GM12878 (cell line): ENCODE measurements around the gene CLEC19A. TPM values are rescaled to one million over a fixed set of nuclear protein-coding genes. Genes with fewer than 3 reads are reported as not detected.

Source experiments
- ATF7 ChIP-seq: fragments of 450-650 bp; IDR thresholded peaks from 2 replicates; pipeline ENCODE4 v1.6.1; 2016; ENCODE audit warnings: low read depth, mild to moderate bottlenecking
- BACH1 ChIP-seq: fragments of 450-650 bp; IDR thresholded peaks from 2 replicates; pipeline ENCODE4 v1.6.1; 2017; ENCODE audit warnings: mild to moderate bottlenecking, borderline replicate concordance
- DPF2 ChIP-seq: fragments of 450-650 bp; IDR thresholded peaks from 2 replicates; pipeline ENCODE4 v1.6.1; 2017; ENCODE audit warnings: mild to moderate bottlenecking
- EED ChIP-seq: sonication (generic); IDR thresholded peaks from 2 replicates; pipeline ENCODE4 v1.6.1; 2016; ENCODE audit warnings: antibody characterized with exemption, low read depth
- EGR1 ChIP-seq, 2 experiments: IDR thresholded peaks; 1 replicate in 1 of 2; 2 replicates in 1 of 2; pipeline ENCODE4 v1.6.1; 2011 to 2012; ENCODE audit warnings: low read depth in 2 of 2, low read length in 2 of 2, borderline replicate concordance in 1 of 2, mild to moderate bottlenecking in 1 of 2, moderate library complexity in 1 of 2
- FOXM1 ChIP-seq: IDR thresholded peaks from 2 replicates; pipeline ENCODE4 v1.6.1; 2012; ENCODE audit warnings: low read depth, mild to moderate bottlenecking, inconsistent platforms, low read length, moderate library complexity
- GABPA ChIP-seq: IDR thresholded peaks from 2 replicates; pipeline ENCODE4 v1.6.1; 2014; ENCODE audit warnings: antibody characterized with exemption, low read depth, mild to moderate bottlenecking, inconsistent platforms
- KLF5 ChIP-seq: fragments of 450-650 bp; IDR thresholded peaks from 2 replicates; pipeline ENCODE4 v1.6.1; 2014; ENCODE audit warnings: mild to moderate bottlenecking; ENCODE audit not compliant: partially characterized antibody
- MTA2 ChIP-seq: fragments of 450-650 bp; IDR thresholded peaks from 2 replicates; pipeline ENCODE4 v1.6.1; 2016; ENCODE audit warnings: low read depth, mild to moderate bottlenecking, moderate library complexity
- NBN ChIP-seq: fragments of 450-650 bp; IDR thresholded peaks from 2 replicates; pipeline ENCODE4 v1.6.1; 2016
- NFIC ChIP-seq: IDR thresholded peaks from 2 replicates; pipeline ENCODE4 v1.6.1; 2012; ENCODE audit warnings: low read depth, mild to moderate bottlenecking, inconsistent platforms, low read length, moderate library complexity
- NR2F1 ChIP-seq: fragments of 450-650 bp; conservative IDR thresholded peaks from 2 replicates; pipeline ENCODE4 v1.6.1; 2017; ENCODE audit warnings: mild to moderate bottlenecking
- PML ChIP-seq: IDR thresholded peaks from 2 replicates; pipeline ENCODE4 v1.6.1; 2012; ENCODE audit warnings: low read length, inconsistent platforms
- POU2F2 ChIP-seq: IDR thresholded peaks from 3 replicates; pipeline ENCODE4 v1.6.1; 2011; ENCODE audit warnings: low read depth, mild to moderate bottlenecking, low read length, borderline replicate concordance
- RELA ChIP-seq: fragments of 450-650 bp; IDR thresholded peaks from 2 replicates; pipeline ENCODE4 v1.8.0; 2014; ENCODE audit warnings: borderline replicate concordance; ENCODE audit not compliant: partially characterized antibody
- RUNX3 ChIP-seq: IDR thresholded peaks from 2 replicates; pipeline ENCODE4 v1.6.1; 2012; ENCODE audit warnings: low read length, inconsistent platforms
- SPI1 ChIP-seq: IDR thresholded peaks from 2 replicates; pipeline ENCODE4 v1.6.1; 2011; ENCODE audit warnings: low read depth, mild to moderate bottlenecking, low read length, moderate library complexity, borderline replicate concordance; ENCODE audit not compliant: insufficient read depth
- SUPT20H ChIP-seq: IDR thresholded peaks from 2 replicates; pipeline ENCODE4 v1.6.1; 2011; ENCODE audit warnings: low read depth, mild to moderate bottlenecking, low read length, moderate library complexity, borderline replicate concordance; ENCODE audit not compliant: control insufficient read depth
- TCF3 ChIP-seq: IDR thresholded peaks from 2 replicates; pipeline ENCODE4 v1.6.1; 2012; ENCODE audit warnings: low read depth, mild to moderate bottlenecking, low read length, borderline replicate concordance; ENCODE audit not compliant: insufficient read depth
- ZNF274 ChIP-seq: IDR thresholded peaks from one replicate; pipeline ENCODE4 v1.8.0; 2011; ENCODE audit not compliant: insufficient read length, insufficient read depth
- ZSCAN29 ChIP-seq: fragments of 450-650 bp; IDR thresholded peaks from 2 replicates; pipeline ENCODE4 v1.6.1; 2017; ENCODE audit warnings: mild to moderate bottlenecking, moderate library complexity
- polyA plus RNA-seq, 11 experiments: library from polyadenylated mRNA; depleted of rRNA in 4 of 11; unstranded in 6 of 11; stranded (reverse) in 5 of 11; fragments of >200 nt; fragmentation: Nextera tagmentation in 4 of 11; fragmentation: Illumina TruSeq in 1 of 11; extraction: Ambion mirVana in 4 of 11; extraction: Trizol in 1 of 11; gene quantifications; 1 replicate in 1 of 11; 2 replicates in 10 of 11; pipeline versions ENCODE4 v1.2.1 to v1.2.3, GENCODE V29; 2011 to 2016; ENCODE audit warnings: inconsistent platforms in 2 of 11, missing spikeins in 2 of 11, low read depth in 1 of 11
- total RNA-seq, 4 experiments: library from RNA; depleted of rRNA in 3 of 4; stranded (reverse); fragments of >200 nt in 3 of 4; fragmentation: Illumina TruSeq in 1 of 4; extraction: Trizol in 1 of 4; gene quantifications; 2 replicates each; pipeline versions ENCODE4 v1.2.1 to v1.2.3, GENCODE V29; 2013 to 2021
- TF ChIP-seq, protein P1 (sequence below): IDR thresholded peaks from 2 replicates; pipeline ENCODE4 v1.6.1; 2012; ENCODE audit warnings: low read length, inconsistent platforms
- TF ChIP-seq, protein P2 (sequence below): fragments of 450-650 bp; formaldehyde crosslinking; IDR thresholded peaks from 2 replicates; pipeline ENCODE4 v1.5.0; 2022; ENCODE audit warnings: mild to moderate bottlenecking, missing genetic modification characterization
- TF ChIP-seq, protein P3 (sequence below): IDR thresholded peaks from 2 replicates; pipeline ENCODE4 v1.6.1; 2012; ENCODE audit warnings: low read depth, low read length, improper control_type of control experiment
- TF ChIP-seq, protein P4 (sequence below): fragments of 450-650 bp; IDR thresholded peaks from 2 replicates; pipeline ENCODE4 v1.6.1; 2017; ENCODE audit warnings: mild to moderate bottlenecking, low read depth, inconsistent platforms; ENCODE audit not compliant: poor library complexity, severe bottlenecking

The CLEC19A gene
- total and polyA plus RNA-seq, 10 of the 15 experiments (the other 5 are each of a cell fraction or from before 2014, with no cell fraction given) = 0.03 TPM; not detected in 8

DNA sequence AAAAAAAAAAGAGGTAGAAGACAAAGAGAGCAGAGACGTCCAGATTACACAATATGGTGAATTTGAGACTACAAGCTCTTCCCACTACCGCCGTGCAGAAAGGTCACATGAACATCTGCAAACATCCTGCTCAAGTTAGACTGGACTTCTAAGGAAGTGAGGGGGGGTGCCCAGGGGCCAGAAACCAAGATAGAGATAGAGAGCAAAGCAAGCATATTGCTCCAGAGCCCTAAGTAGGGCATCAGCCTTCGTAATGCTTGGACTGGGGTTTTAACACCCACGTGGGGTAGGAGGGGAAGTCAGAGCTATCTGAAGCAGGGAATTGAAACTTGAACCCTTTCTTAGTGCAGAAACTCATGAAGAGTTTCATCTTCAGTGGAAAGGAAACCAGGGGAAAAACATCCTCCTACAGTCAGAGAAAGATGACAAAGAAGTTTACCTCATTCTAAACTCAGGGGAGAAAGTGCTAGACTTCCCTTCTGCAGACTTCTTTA, 8.7 kb downstream of the CLEC19A start (continued):
- TF ChIP-seq, protein P1, sequence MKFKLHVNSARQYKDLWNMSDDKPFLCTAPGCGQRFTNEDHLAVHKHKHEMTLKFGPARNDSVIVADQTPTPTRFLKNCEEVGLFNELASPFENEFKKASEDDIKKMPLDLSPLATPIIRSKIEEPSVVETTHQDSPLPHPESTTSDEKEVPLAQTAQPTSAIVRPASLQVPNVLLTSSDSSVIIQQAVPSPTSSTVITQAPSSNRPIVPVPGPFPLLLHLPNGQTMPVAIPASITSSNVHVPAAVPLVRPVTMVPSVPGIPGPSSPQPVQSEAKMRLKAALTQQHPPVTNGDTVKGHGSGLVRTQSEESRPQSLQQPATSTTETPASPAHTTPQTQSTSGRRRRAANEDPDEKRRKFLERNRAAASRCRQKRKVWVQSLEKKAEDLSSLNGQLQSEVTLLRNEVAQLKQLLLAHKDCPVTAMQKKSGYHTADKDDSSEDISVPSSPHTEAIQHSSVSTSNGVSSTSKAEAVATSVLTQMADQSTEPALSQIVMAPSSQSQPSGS = peak; percentile 72
- TF ChIP-seq EGR1 (IDR thresholded peaks at IDR 0.05; ENCODE audit: borderline replicate concordance in 1 of 2, low read depth in 2 of 2, low read length in 2 of 2) (peak in 1 of 2 experiments; percentile 49; a peak in 1 of 3 replicates), DPF2 (peak; percentile 69; the same call in 1 of the 2 replicates), SPI1 (peak; percentile 90), NFIC (peak; percentile 88), GABPA (0 out of 2 replicates have a peak, but pooled peaks have one; percentile 29), NBN (peak; percentile 83; the same call in 1 of the 2 replicates), NR2F1 (peak; percentile 22; the same call in 1 of the 2 replicates), TCF3 (no peak), EED (peak; percentile 89), RELA (peak; percentile 23), MTA2 (peak; percentile 56; the same call in 1 of the 2 replicates), SUPT20H (no peak), KLF5 (peak; percentile 39), ZSCAN29 (no peak), ATF7 (peak; percentile 86), BACH1 (no peak; the same call in 1 of the 2 replicates), FOXM1 (peak; percentile 48; the same call in 1 of the 2 replicates), PML (peak; percentile 70; the same call in 1 of the 2 replicates), ZNF274 (no peak), POU2F2 (0 out of 3 replicates have a peak, but pooled peaks have one; percentile 50), RUNX3 (peak; percentile 66)
- TF ChIP-seq, protein P2, sequence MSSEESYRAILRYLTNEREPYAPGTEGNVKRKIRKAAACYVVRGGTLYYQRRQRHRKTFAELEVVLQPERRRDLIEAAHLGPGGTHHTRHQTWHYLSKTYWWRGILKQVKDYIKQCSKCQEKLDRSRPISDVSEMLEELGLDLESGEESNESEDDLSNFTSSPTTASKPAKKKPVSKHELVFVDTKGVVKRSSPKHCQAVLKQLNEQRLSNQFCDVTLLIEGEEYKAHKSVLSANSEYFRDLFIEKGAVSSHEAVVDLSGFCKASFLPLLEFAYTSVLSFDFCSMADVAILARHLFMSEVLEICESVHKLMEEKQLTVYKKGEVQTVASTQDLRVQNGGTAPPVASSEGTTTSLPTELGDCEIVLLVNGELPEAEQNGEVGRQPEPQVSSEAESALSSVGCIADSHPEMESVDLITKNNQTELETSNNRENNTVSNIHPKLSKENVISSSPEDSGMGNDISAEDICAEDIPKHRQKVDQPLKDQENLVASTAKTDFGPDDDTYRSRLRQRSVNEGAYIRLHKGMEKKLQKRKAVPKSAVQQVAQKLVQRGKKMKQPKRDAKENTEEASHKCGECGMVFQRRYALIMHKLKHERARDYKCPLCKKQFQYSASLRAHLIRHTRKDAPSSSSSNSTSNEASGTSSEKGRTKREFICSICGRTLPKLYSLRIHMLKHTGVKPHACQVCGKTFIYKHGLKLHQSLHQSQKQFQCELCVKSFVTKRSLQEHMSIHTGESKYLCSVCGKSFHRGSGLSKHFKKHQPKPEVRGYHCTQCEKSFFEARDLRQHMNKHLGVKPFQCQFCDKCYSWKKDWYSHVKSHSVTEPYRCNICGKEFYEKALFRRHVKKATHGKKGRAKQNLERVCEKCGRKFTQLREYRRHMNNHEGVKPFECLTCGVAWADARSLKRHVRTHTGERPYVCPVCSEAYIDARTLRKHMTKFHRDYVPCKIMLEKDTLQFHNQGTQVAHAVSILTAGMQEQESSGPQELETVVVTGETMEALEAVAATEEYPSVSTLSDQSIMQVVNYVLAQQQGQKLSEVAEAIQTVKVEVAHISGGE (CRISPR knock-in tag) = no peak
- TF ChIP-seq, protein P3, sequence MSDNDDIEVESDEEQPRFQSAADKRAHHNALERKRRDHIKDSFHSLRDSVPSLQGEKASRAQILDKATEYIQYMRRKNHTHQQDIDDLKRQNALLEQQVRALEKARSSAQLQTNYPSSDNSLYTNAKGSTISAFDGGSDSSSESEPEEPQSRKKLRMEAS = 0 out of 2 replicates have a peak, but pooled peaks have one; percentile 20
- TF ChIP-seq, protein P4, sequence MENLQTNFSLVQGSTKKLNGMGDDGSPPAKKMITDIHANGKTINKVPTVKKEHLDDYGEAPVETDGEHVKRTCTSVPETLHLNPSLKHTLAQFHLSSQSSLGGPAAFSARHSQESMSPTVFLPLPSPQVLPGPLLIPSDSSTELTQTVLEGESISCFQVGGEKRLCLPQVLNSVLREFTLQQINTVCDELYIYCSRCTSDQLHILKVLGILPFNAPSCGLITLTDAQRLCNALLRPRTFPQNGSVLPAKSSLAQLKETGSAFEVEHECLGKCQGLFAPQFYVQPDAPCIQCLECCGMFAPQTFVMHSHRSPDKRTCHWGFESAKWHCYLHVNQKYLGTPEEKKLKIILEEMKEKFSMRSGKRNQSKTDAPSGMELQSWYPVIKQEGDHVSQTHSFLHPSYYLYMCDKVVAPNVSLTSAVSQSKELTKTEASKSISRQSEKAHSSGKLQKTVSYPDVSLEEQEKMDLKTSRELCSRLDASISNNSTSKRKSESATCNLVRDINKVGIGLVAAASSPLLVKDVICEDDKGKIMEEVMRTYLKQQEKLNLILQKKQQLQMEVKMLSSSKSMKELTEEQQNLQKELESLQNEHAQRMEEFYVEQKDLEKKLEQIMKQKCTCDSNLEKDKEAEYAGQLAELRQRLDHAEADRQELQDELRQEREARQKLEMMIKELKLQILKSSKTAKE = peak; percentile 96
